ENCODE measurements around the gene TBX21.

TBX21 gene

DNA sequence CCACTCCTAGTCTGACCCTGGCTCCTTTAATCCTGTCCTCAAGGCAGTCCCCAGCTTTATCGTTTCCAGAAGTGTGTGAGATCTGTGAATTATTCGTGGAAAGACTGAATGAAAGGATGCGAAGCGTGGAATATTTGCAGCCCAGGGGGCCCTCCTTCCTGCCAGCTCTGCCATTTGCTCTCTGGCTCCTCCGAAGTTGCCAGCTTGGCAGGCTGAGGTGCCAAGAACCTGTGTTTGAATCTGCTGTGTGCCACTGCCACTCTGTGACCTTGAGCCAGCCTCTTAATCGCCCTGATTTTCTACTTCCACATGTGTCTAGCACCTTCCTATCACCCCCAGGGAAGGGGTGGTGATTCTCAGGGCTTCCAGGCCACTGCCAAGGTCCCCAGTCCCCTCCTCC is 28.3 kb upstream of the TBX21 start:
- H3K4me1 Mint-ChIP-seq (ENCODE audit: low read depth) = peaks cover 78% of the 10 kb centered on the region
- peaks cover 5% of the 10 kb centered on the region for H3K36me3 Mint-ChIP-seq (ENCODE audit: low read depth)
- no peaks in the 10 kb centered on the region for H3K27me3 Mint-ChIP-seq
- H3K9me3 Mint-ChIP-seq = no peaks in the 10 kb centered on the region
- peak overlapping the region; percentile 96 for H3K27ac Mint-ChIP-seq
- H3K4me3 Mint-ChIP-seq = peak overlapping the region; percentile 73

DNA sequence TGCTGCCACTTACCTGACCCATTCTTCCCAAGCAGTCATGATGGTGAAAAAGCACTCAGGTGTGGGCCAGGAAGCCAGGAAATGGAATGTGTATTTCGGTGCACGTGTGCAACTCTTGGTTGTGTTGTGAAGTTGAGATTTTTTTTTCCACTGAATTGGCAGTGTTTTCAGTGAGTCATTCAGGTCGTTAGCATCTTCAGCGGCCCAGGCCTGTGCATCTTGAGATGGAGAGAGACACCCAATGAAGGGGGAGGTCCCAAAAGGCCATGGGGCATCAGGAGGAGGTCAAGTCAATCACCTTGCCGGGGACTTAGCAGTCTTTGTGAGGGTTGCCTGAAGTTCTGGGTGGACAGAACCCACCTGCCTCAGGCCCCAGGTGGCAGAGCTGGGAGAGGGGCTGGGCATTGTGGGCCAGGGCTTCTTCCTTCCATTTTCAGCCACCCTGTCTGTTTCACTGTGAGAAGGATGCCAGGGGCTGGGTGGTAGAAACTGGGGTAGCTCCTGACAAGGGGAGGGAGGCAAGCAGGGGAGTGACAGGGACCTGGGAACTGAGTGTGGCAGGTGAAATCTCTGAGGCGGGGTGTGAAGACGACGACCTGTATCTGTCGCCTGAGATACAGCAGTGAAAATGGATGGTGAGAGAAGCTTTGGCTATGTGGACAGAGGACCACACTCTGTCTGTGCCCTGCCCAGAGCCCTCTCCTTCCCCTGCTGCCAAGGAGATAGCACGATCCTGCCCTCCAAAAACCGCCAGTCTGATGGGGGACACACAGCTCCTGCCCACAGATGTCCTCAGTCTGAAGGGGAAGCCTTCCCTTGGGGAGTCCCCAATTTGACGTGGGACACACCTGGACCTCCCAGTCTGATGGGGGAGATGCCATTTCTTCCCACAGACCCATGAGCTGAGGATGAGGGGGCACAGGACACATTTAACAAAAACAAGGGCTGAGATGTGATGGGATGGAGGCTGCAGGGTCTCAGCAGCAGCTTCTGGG is 27.2 kb upstream of the TBX21 start:
- Mint-ChIP-seq H3K36me3 (ENCODE audit: low read depth) (peaks cover 5% of the 10 kb centered on the region), H3K9me3 (no peaks in the 10 kb centered on the region), H3K4me3 (peak overlapping the region; percentile 73), H3K27me3 (no peaks in the 10 kb centered on the region), H3K4me1 (ENCODE audit: low read depth) (peaks cover 81% of the 10 kb centered on the region), H3K27ac (peak overlapping the region; percentile 96)

DNA sequence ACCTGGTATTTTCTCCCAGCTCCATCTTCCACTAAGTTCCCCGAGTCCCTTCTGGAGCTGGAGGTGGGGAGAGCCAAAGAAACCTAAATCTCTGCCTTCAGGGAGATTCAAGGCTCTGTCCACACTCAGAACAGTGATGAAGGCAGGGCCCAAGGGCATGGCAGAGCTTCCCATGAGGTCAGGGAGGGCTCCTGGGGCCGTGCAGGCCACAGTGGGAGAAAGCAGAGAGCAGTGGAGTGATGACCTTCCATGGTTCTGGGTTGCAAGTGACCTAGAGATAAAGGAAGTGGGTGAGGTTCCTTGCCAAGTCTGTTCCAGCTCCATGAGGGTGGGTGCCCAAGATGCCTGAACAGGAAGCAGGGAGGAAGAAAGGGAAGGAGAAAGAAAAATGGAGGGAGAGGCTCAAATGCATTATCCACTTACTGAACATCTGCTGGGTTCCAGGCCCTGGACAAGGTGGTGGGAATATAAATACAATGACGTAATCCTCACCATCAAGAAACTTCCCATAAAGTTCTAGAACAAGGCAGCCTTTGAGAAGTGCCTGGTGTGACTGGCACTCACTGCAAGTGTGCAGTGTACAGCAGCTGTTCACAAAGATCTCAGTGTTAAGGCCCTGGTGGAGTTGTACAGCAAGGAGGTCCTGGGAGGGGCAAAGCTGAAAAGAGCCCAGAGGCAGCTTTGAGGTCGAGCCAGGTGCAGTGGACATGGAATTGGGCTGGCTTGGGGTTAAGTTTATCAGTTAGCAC is 25.8 kb upstream of the TBX21 start:
- H3K27me3 Mint-ChIP-seq = no peaks in the 10 kb centered on the region
- peaks cover 82% of the 10 kb centered on the region for H3K4me1 Mint-ChIP-seq (ENCODE audit: low read depth)
- H3K27ac Mint-ChIP-seq = peak overlapping the region; percentile 96
- no peaks in the 10 kb centered on the region for H3K9me3 Mint-ChIP-seq
- H3K36me3 Mint-ChIP-seq (ENCODE audit: low read depth) = peaks cover 5% of the 10 kb centered on the region
- peak overlapping the region; percentile 73 for H3K4me3 Mint-ChIP-seq

- peaks cover 5% of the 10 kb centered on the region for H3K36me3 Mint-ChIP-seq (ENCODE audit: low read depth)
- H3K9me3 Mint-ChIP-seq = no peaks in the 10 kb centered on the region
- no peaks in the 10 kb centered on the region for H3K27me3 Mint-ChIP-seq
- H3K4me1 Mint-ChIP-seq (ENCODE audit: low read depth) = peaks cover 83% of the 10 kb centered on the region
- no peak overlapping the region for H3K4me3 Mint-ChIP-seq
- H3K27ac Mint-ChIP-seq = peak overlapping the region; percentile 31
Measured at GRCh38 chr17:47707884-47708283, 25.2 kb upstream of the TBX21 start.

GRCh38 chr17:47708312-47708863 is 24.6 kb upstream of the TBX21 start:
- H3K27ac Mint-ChIP-seq = no peak overlapping the region
- peaks cover 83% of the 10 kb centered on the region for H3K4me1 Mint-ChIP-seq (ENCODE audit: low read depth)
- H3K27me3 Mint-ChIP-seq = no peaks in the 10 kb centered on the region
- no peak overlapping the region for H3K4me3 Mint-ChIP-seq
- peaks cover 5% of the 10 kb centered on the region for H3K36me3 Mint-ChIP-seq (ENCODE audit: low read depth)
- H3K9me3 Mint-ChIP-seq = no peaks in the 10 kb centered on the region

DNA sequence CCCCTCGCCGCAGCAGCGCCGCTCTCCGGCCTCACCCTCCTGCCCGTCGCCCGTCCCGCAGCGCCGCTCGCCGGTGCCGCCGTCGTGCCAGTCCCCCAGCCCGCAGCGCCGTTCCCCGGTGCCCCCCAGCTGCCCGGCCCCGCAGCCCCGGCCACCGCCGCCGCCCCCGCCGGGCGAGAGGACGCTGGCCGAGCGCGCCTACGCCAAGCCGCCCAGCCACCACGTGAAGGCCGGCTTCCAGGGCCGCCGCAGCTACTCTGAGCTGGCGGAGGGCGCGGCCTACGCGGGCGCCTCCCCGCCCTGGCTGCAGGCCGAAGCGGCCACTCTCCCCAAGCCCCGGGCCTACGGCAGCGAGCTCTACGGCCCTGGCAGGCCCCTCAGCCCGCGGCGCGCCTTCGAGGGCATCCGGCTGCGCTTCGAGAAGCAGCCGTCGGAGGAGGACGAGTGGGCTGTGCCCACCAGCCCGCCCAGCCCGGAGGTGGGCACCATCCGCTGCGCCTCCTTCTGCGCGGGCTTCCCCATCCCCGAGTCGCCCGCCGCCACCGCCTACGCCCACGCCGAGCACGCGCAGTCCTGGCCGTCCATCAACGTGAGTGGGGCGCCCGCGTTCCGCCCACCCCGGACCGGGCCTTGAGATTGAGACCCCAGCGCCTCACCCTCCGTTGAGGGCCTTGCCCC is 24.0 kb upstream of the TBX21 start:
- no peak overlapping the region for H3K27ac Mint-ChIP-seq
- H3K4me3 Mint-ChIP-seq = no peak overlapping the region
- H3K27me3 Mint-ChIP-seq = no peaks in the 10 kb centered on the region
- no peaks in the 10 kb centered on the region for H3K9me3 Mint-ChIP-seq
- H3K36me3 Mint-ChIP-seq (ENCODE audit: low read depth) = no peaks in the 10 kb centered on the region
- H3K4me1 Mint-ChIP-seq (ENCODE audit: low read depth) = peaks cover 83% of the 10 kb centered on the region

DNA sequence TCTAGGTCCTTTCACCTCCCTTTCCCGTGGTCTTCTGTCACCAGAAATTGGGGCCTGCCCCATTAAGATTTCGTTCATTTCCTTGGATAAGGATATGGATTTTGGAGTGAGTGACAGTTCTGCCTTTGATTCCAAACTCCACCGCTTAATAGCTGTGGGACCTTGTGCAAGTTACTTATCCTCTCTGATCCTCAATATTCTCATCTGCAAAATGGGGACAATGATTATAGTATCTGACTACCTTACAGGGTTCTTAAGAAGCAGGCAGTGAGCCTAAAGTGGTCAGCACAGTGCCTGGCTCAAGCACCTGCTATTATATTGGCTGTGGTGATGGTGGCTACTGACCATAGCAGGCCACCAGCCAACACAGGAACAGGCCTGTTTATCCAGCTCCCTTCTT is 23.4 kb upstream of the TBX21 start:
- Mint-ChIP-seq H3K4me3 (no peak overlapping the region), H3K27ac (no peak overlapping the region), H3K27me3 (no peaks in the 10 kb centered on the region), H3K36me3 (ENCODE audit: low read depth) (no peaks in the 10 kb centered on the region), H3K9me3 (no peaks in the 10 kb centered on the region), H3K4me1 (ENCODE audit: low read depth) (peaks cover 83% of the 10 kb centered on the region)

GRCh38 chr17:47711366-47712099 is 21.5 kb upstream of the TBX21 start:
- H3K9me3 Mint-ChIP-seq = no peaks in the 10 kb centered on the region
- H3K4me3 Mint-ChIP-seq = no peak overlapping the region
- no peak overlapping the region for H3K27ac Mint-ChIP-seq
- H3K36me3 Mint-ChIP-seq (ENCODE audit: low read depth) = no peaks in the 10 kb centered on the region
- H3K4me1 Mint-ChIP-seq (ENCODE audit: low read depth) = peaks cover 83% of the 10 kb centered on the region
- no peaks in the 10 kb centered on the region for H3K27me3 Mint-ChIP-seq

DNA sequence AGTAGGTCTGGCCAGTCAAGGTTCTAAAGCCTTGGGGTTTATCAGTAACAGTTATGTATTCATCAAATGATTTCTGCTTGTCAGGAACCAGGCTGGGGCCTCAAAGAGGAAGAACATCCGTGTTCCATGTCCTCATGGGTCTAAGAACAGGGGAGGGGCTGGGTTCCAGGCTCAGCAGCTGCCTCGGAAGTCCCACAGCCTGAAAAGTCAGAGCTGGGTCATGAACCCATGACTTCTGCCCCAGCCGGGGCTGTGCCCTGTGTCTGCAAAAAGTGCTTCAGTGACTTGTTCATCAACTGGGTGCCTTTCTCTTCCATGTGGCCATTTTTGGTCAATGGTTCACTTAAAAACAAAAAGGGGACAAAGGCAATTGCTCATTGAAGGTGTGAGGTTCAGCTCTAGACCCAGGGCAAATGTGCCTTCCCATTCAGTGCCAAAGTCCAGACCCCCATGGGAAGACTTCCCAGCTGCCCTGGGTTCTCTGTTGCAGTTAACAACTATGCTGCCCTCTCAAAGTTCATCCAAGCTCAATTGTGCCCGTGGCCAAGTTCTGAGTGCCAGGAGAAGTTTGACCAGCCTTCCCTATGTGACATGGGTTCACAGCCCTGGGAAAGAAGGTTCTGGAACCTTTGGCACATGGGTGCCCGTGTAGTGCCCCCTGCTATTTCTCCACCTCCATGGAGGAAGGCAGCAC is 20.6 kb upstream of the TBX21 start:
- Mint-ChIP-seq H3K36me3 (ENCODE audit: low read depth) (no peaks in the 10 kb centered on the region), H3K9me3 (no peaks in the 10 kb centered on the region), H3K27ac (no peak overlapping the region), H3K4me3 (no peak overlapping the region), H3K4me1 (ENCODE audit: low read depth) (peaks cover 83% of the 10 kb centered on the region), H3K27me3 (no peaks in the 10 kb centered on the region)

- H3K27ac Mint-ChIP-seq = no peak overlapping the region
- no peaks in the 10 kb centered on the region for H3K36me3 Mint-ChIP-seq (ENCODE audit: low read depth)
- H3K27me3 Mint-ChIP-seq = no peaks in the 10 kb centered on the region
- peaks cover 95% of the 10 kb centered on the region for H3K4me1 Mint-ChIP-seq (ENCODE audit: low read depth)
- H3K4me3 Mint-ChIP-seq = no peak overlapping the region
- H3K9me3 Mint-ChIP-seq = no peaks in the 10 kb centered on the region
Measured at GRCh38 chr17:47713980-47714700, 18.9 kb upstream of the TBX21 start.

DNA sequence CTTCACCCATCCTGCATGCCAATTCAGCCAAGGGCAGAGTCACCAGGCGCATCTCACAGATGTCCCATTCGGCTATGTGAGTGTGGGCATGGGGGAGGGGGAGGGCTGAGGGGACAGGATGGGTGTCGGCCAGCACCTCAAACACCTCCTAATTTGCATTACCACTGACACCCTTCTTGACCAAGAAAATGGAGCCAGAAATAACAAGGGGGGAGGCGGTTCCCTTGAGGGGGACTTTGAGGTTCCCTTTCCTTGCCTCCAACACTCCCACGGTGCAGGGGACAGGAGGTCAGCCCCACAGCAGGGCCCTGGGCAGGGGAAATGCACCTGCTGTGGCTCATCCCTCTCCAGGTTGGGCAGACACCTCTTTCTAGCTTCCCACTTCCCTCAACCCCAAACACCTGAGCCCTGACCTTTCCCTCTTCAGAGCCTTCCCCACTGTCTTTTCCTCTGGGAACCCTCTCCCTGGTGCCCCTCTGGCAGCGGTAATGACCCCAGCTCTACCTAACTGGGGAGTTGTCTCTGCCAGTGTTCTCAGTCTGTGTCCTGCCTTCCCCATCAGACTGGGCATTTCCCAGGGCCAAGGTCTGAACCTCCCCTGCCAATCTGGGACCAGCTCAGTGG is 18.2 kb upstream of the TBX21 start:
- peaks cover 97% of the 10 kb centered on the region for H3K4me1 Mint-ChIP-seq (ENCODE audit: low read depth)
- peak overlapping the region; percentile 90 for H3K27ac Mint-ChIP-seq
- H3K27me3 Mint-ChIP-seq = no peaks in the 10 kb centered on the region
- no peaks in the 10 kb centered on the region for H3K9me3 Mint-ChIP-seq
- H3K4me3 Mint-ChIP-seq = peak overlapping the region; percentile 1
- no peaks in the 10 kb centered on the region for H3K36me3 Mint-ChIP-seq (ENCODE audit: low read depth)

DNA sequence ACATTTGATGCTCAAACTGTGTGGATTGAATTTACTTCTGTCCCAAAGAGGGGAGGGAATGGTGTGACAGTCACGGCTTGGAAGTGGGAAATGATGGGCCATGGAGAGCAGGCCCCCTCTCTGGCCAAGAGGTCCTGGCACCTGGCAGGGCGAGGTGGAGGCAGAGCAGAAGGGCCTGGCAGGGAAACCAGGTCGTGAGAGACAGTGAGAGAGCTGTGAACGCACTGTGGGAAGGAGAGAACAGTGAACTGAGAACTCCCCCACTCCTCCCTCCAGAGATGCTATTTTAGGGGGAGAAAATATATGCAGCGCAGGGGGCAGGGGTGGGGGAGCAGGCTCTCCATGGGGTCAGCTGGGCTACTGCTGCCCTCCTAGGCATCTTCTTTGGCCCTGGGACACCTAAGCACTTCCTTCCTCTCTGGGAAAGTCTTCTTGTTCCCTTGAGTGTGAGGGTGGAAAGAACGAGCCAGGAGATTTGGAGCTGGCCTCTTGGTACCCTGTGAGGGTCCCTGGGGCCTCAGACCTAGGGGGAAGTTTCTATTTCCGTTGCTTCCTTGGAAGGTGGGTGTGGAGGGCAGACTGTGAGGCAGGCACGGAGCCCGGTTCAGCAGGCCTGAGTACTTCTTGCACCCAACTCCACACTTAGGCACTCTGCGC is 17.2 kb upstream of the TBX21 start:
- Mint-ChIP-seq H3K27ac (peak overlapping the region; percentile 90), H3K4me1 (ENCODE audit: low read depth) (peaks cover 100% of the 10 kb centered on the region), H3K36me3 (ENCODE audit: low read depth) (no peaks in the 10 kb centered on the region), H3K4me3 (peak overlapping the region; percentile 35), H3K9me3 (no peaks in the 10 kb centered on the region), H3K27me3 (no peaks in the 10 kb centered on the region)
